Myocyte (in vitro differentiated cells): ENCODE results near the gene ZFYVE19. TPM values are rescaled to one million over a fixed set of nuclear protein-coding genes. Genes with fewer than 3 reads are reported as not detected.

Source experiments
- DNase-seq: peaks from one replicate; pipeline ENCODE4 v3.0.0-alpha.2; 2012; ENCODE audit warnings: low read depth
- polyA plus RNA-seq: library from polyadenylated mRNA; unstranded; fragments of >200 nt; gene quantifications from one replicate; pipeline ENCODE4 v1.2.1, GENCODE V29; 2012; ENCODE audit warnings: missing spikeins
- total RNA-seq: library from RNA; depleted of rRNA; stranded (reverse); fragments of >200 nt; gene quantifications from 2 replicates; pipeline ENCODE4 v1.2.3, GENCODE V29; 2014

Gene ZFYVE19
- 24.3 and 24.4 TPM in 2 replicates for total RNA-seq
- polyA plus RNA-seq: 16.6 TPM

- peak; percentile 99 for DNase-seq
Measured at GRCh38 chr15:40807028-40807887, at the start of gene ZFYVE19, which contains the start of gene DNAJC17. ZFYVE19 (plus strand) TSS chr15:40807089; CDS start chr15:40807590, 501 bp downstream. DNAJC17 (minus strand) TSS chr15:40807473; CDS start chr15:40807446, 27 bp downstream.

DNA sequence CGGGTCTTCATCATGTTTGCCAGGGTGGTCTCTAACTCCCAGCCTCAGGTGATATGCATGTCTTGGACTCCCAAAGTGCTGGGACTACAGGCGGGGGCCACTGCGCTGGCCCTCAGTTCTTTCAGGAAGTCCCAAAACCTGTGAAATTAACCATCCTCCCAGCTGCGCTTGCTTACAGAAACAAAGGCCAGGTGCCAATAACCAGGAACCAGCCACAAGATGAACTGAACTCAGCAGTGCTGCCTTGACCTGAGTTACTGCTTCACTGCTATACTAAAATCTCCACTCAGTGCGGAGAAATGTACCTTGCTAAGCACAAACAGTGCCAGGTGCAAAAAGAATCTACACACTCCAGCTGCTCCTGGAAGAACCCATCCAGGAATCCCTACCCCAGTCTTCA is 46.9 kb upstream of the ZFYVE19 start:
- no peak for DNase-seq

GRCh38 chr15:40762919-40763800 is 43.7 kb upstream of the ZFYVE19 start:
- peak; percentile 45 for DNase-seq

GRCh38 chr15:40763801-40764628 is 42.9 kb upstream of the ZFYVE19 start, which contains the start of gene GCHFR:
GCHFR (plus strand) TSS chr15:40764068; CDS start chr15:40764181, 113 bp downstream.
- DNase-seq: peak; percentile 71

- DNase-seq: peak; percentile 11
Measured at GRCh38 chr15:40764629-40765103, 42.2 kb upstream of the ZFYVE19 start.

GRCh38 chr15:40766194-40766815 is 40.6 kb upstream of the ZFYVE19 start:
- no peak for DNase-seq

DNA sequence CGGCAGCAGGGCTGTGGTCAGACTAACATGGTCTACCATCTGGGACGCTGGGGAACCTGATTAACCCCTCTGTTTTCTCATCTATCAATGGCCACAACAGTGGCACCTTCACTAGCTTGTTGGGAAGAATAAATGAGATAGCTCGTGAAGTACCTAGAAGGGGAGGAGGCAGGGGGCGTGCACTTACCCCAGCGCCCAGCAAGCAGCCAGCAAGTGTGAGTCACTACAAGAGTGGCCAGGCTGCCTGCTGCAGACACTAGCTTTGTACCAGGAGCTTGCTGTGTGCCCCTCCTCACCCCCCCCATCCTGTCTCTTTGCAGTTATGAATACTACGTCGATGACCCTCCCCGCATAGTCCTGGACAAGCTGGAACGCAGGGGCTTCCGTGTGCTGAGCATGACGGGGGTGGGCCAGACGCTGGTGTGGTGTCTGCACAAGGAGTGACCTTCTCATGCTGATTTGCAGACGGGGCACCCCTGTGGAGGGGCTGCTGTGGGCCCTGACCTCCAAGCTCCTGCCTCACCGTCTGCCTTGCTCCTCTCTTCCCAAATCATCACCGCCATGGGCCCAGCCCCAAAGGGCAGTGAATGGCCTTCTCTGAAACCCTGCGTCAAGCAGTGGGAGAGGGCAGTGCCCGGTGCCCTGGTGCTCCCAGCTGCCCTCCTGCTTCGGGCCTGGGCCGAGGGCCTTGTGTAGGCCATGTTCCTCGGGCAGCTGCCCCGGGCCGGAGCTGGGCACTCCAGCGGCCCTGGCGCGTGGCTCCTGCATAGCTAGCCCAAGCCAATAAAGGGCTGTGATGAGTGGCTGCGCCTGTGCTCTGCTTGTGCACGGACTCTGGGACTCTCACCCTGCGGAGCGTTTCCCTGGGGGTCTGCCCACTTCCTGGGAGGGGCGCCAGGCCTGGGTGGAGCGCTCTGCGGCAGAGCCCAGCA is 39.7 kb upstream of the ZFYVE19 start:
- DNase-seq: no peak

- DNase-seq: no peak
Measured at GRCh38 chr15:40767838-40768500, 38.9 kb upstream of the ZFYVE19 start.

- DNase-seq: no peak
Measured at GRCh38 chr15:40768521-40769273, 38.2 kb upstream of the ZFYVE19 start.

GRCh38 chr15:40769274-40770146 is 37.4 kb upstream of the ZFYVE19 start, which contains the start of gene C15orf62:
C15orf62 (plus strand) TSS chr15:40769980; CDS start chr15:40770496, 516 bp downstream.
- DNase-seq: no peak

DNA sequence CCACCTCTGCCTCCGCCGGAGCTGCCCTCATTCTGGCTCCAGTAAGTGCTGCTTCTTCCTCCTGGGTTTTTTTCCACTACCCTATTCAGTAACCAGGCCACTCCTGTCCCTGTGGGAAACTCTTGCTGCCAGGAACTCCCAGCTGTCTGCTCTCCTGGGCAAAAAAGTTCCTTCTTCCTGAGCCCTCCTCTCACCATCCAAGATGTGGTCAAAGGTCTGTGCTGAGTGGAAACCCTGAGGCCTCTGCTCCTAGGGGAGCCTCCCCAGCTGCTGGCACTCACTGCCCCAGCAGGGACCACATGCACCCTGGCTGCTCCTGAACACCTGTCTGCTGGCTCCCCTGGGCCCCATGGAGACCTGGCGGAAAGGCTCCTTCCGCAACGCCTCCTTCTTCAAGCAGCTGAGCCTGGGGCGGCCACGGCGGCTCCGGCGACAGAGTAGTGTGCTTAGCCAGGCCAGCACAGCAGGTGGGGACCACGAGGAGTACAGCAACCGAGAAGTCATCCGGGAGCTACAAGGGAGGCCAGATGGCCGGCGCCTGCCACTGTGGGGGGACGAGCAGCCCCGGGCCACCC is 36.7 kb upstream of the ZFYVE19 start:
- peak; percentile 89 for DNase-seq

DNA sequence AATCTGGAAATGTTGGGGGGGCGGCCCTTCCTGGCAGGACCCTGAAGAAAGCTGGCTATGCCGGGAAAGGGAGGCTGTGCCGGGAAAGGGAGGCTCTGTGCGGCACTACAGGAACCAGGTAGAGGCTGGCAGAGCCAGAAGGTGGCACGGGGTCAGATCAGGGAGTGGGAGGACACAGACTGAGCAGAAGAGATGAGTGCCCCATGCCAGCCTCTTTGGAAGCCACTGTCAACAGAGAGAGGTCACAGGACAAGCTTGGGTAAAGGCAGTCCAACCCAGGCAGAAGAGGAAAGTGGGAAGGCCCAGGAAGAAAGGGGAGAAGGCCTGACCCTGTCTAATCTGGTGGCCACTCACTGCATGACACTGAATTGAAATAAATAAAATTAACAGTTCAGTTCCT is 35.6 kb upstream of the ZFYVE19 start:
- no peak for DNase-seq

DNA sequence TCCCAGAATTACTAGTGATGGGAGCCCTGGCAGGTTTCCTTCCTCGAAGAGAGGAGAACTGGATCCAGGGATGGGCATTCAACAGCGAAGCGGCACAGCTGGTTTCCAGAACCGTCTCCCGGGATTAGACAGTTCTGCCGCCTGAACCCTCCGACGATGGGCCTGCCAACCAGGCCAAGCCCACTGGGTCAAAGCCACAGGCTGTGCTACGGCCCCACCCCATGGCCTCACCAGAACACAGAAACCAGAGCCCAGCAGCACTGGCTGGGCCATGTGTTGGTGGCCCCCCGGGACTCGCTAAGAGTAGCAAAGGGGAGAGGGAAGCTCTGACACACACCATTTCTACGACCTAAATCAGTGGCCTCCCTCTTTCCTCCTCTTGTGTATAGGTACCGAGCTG is 34.9 kb upstream of the ZFYVE19 start:
- no peak for DNase-seq

GRCh38 chr15:40773496-40773895 is 33.4 kb upstream of the ZFYVE19 start:
- no peak for DNase-seq

GRCh38 chr15:40773902-40774301 is 33.0 kb upstream of the ZFYVE19 start:
- DNase-seq: no peak

- no peak for DNase-seq
Measured at GRCh38 chr15:40775007-40775406, 31.9 kb upstream of the ZFYVE19 start.
